Activated CD4-positive, alpha-beta T cell treated with anti-CD3 and anti-CD28 coated beads, Interleukin-2, amount 10 ng/mL, durations not matched to agents 7 days and 5 days (primary cell): ENCODE measurements around the gene ACSL4. TPM values are rescaled to one million over a fixed set of nuclear protein-coding genes. Genes with fewer than 3 reads are reported as not detected.
"Not testable (repeated sequence)": the region's sequence is repeated elsewhere in the genome, so short reads cannot be mapped to it uniquely, and the experiment has no call there.

ENCODE experiments used
- CTCF ChIA-PET: fragments of 350-600 bp; sonication (Branson Sonifier 250); formaldehyde crosslinking; loops from one replicate; lab custom pipeline; 2021; ENCODE audit warnings: antibody characterized with exemption; lab: Charles Lee
- POLR2A ChIA-PET: fragments of 350-600 bp; sonication (Branson Sonifier 250); formaldehyde crosslinking; loops from one replicate; lab custom pipeline; 2021; ENCODE audit warnings: antibody characterized with exemption; lab: Charles Lee
- DNase-seq: peaks from one replicate; pipeline ENCODE4 v3.0.0-alpha.2; 2020
- H3K27ac Mint-ChIP-seq: one replicate; pipeline ENCODE4 v1.8.0; 2021; ENCODE audit warnings: mild to moderate bottlenecking, moderate library complexity, mixed read lengths
- H3K27me3 Mint-ChIP-seq: one replicate; pipeline ENCODE4 v1.8.0; 2021; ENCODE audit warnings: mixed read lengths
- H3K36me3 Mint-ChIP-seq: one replicate; pipeline ENCODE4 v1.8.0; 2021; ENCODE audit warnings: low read depth, mixed read lengths
- H3K4me1 Mint-ChIP-seq: one replicate; pipeline ENCODE4 v1.8.0; 2021; ENCODE audit warnings: mixed read lengths
- H3K4me3 Mint-ChIP-seq: one replicate; pipeline ENCODE4 v1.8.0; 2021; ENCODE audit warnings: mild to moderate bottlenecking, moderate library complexity, mixed read lengths
- H3K9me3 Mint-ChIP-seq: one replicate; pipeline ENCODE4 v1.8.0; 2021; ENCODE audit warnings: mixed read lengths
- total RNA-seq, 2 experiments: library from RNA; stranded (reverse); gene quantifications; one replicate each; pipeline ENCODE4 v1.2.3, GENCODE V29; 2021

Gene ACSL4
- total RNA-seq, 2 experiments from 2014 or later: 34.5 to 40.4 TPM

GRCh38 chrX:109687903-109688302 lies 45.2 kb downstream of the ACSL4 start:
- no peaks in the 10 kb centered on the region for H3K9me3 Mint-ChIP-seq
- no peaks in the 10 kb centered on the region for H3K27me3 Mint-ChIP-seq
- ChIA-PET CTCF (interaction anchor here (0.5 to 0.6 kb wide), 2 partner anchors 10 to 112 kb away, joined by 3 to 4 read pairs; no protein-coding TSS in a partner anchor), POLR2A (no interaction called here)
- H3K27ac Mint-ChIP-seq: no peak overlapping the region
- no peak overlapping the region for H3K4me3 Mint-ChIP-seq
- no peak for DNase-seq
- H3K36me3 Mint-ChIP-seq: peaks cover 4% of the 10 kb centered on the region
- H3K4me1 Mint-ChIP-seq: peaks cover 4% of the 10 kb centered on the region

GRCh38 chrX:109685656-109686078 lies 47.4 kb downstream of the ACSL4 start:
- Mint-ChIP-seq H3K4me1 (peaks cover 4% of the 10 kb centered on the region), H3K9me3 (no peaks in the 10 kb centered on the region), H3K36me3 (peaks cover 12% of the 10 kb centered on the region), H3K4me3 (no peak overlapping the region), H3K27me3 (no peaks in the 10 kb centered on the region), H3K27ac (no peak overlapping the region)
- ChIA-PET POLR2A (no interaction called here), CTCF (interaction anchor here (1.4 kb wide), 1 partner anchor 9 kb away, joined by 4 read pairs; no protein-coding TSS in a partner anchor)
- DNase-seq: no peak

- peaks cover 4% of the 10 kb centered on the region for H3K4me1 Mint-ChIP-seq
- H3K27me3 Mint-ChIP-seq: no peaks in the 10 kb centered on the region
- peaks cover 7% of the 10 kb centered on the region for H3K36me3 Mint-ChIP-seq
- CTCF ChIA-PET: interaction anchor here (1.4 kb wide), 1 partner anchor 10 kb away, joined by 4 read pairs; no protein-coding TSS in a partner anchor
- no peak overlapping the region for H3K27ac Mint-ChIP-seq
- H3K9me3 Mint-ChIP-seq: no peaks in the 10 kb centered on the region
- no peak overlapping the region for H3K4me3 Mint-ChIP-seq
- POLR2A ChIA-PET: no interaction called here
- no peak for DNase-seq
Measured at GRCh38 chrX:109684136-109684535, 48.9 kb downstream of the ACSL4 start.

- POLR2A ChIA-PET: no interaction called here
- Mint-ChIP-seq H3K27ac (no peak overlapping the region), H3K27me3 (no peaks in the 10 kb centered on the region), H3K4me1 (no peaks in the 10 kb centered on the region), H3K36me3 (peaks cover 13% of the 10 kb centered on the region), H3K4me3 (no peak overlapping the region), H3K9me3 (no peaks in the 10 kb centered on the region)
- DNase-seq: no peak
- CTCF ChIA-PET: no interaction called here
Measured at GRCh38 chrX:109681475-109682081, 51.5 kb downstream of the ACSL4 start.

- Mint-ChIP-seq H3K27me3 (no peaks in the 10 kb centered on the region), H3K4me3 (no peak overlapping the region), H3K4me1 (no peaks in the 10 kb centered on the region), H3K27ac (no peak overlapping the region), H3K9me3 (no peaks in the 10 kb centered on the region), H3K36me3 (peaks cover 18% of the 10 kb centered on the region)
- ChIA-PET CTCF (interaction anchor here (1.0 kb wide), 1 partner anchor 47 kb away, joined by 3 read pairs; no protein-coding TSS in a partner anchor), POLR2A (no interaction called here)
- DNase-seq: no peak
Measured at GRCh38 chrX:109679820-109680219, 53.2 kb downstream of the ACSL4 start.

GRCh38 chrX:109672239-109672638 lies 60.8 kb downstream of the ACSL4 start:
- Mint-ChIP-seq H3K4me1 (no peaks in the 10 kb centered on the region), H3K36me3 (peaks cover 23% of the 10 kb centered on the region), H3K4me3 (no peak overlapping the region), H3K9me3 (no peaks in the 10 kb centered on the region), H3K27me3 (no peaks in the 10 kb centered on the region), H3K27ac (no peak overlapping the region)
- DNase-seq: no peak
- ChIA-PET CTCF (no interaction called here), POLR2A (no interaction called here)

- H3K4me3 Mint-ChIP-seq, POLR2A ChIA-PET, H3K9me3 Mint-ChIP-seq, H3K27me3 Mint-ChIP-seq, H3K4me1 Mint-ChIP-seq, CTCF ChIA-PET, H3K27ac Mint-ChIP-seq, DNase-seq: not testable (repeated sequence)
- H3K36me3 Mint-ChIP-seq: peaks cover 24% of the 10 kb centered on the region
Measured at GRCh38 chrX:109671170-109671569, 61.9 kb downstream of the ACSL4 start.

GRCh38 chrX:109667986-109668385 lies 65.1 kb downstream of the ACSL4 start:
- ChIA-PET POLR2A (no interaction called here), CTCF (interaction anchor here (0.6 kb wide), 1 partner anchor 666 kb away, joined by 3 read pairs; no protein-coding TSS in a partner anchor)
- Mint-ChIP-seq H3K27me3 (no peaks in the 10 kb centered on the region), H3K9me3 (no peaks in the 10 kb centered on the region), H3K4me3 (no peak overlapping the region), H3K27ac (no peak overlapping the region), H3K4me1 (no peaks in the 10 kb centered on the region), H3K36me3 (peaks cover 33% of the 10 kb centered on the region)
- no peak for DNase-seq

GRCh38 chrX:109660435-109661143 lies 72.5 kb downstream of the ACSL4 start:
- no peaks in the 10 kb centered on the region for H3K9me3 Mint-ChIP-seq
- CTCF ChIA-PET: no interaction called here
- H3K27ac Mint-ChIP-seq: no peak overlapping the region
- POLR2A ChIA-PET: no interaction called here
- H3K4me3 Mint-ChIP-seq: no peak overlapping the region
- H3K27me3 Mint-ChIP-seq: no peaks in the 10 kb centered on the region
- no peak for DNase-seq
- no peaks in the 10 kb centered on the region for H3K4me1 Mint-ChIP-seq
- H3K36me3 Mint-ChIP-seq: peaks cover 58% of the 10 kb centered on the region

- Mint-ChIP-seq H3K27ac (no peak overlapping the region), H3K27me3 (no peaks in the 10 kb centered on the region), H3K4me3 (no peak overlapping the region), H3K9me3 (no peaks in the 10 kb centered on the region), H3K36me3 (peaks cover 53% of the 10 kb centered on the region), H3K4me1 (no peaks in the 10 kb centered on the region)
- CTCF ChIA-PET: no interaction called here
- DNase-seq: no peak
- POLR2A ChIA-PET: no interaction called here
Measured at GRCh38 chrX:109658391-109658790, 74.7 kb downstream of the ACSL4 start.

GRCh38 chrX:109657364-109657763 lies 75.7 kb downstream of the ACSL4 start:
- not testable (repeated sequence) for DNase-seq, H3K4me1 Mint-ChIP-seq, H3K4me3 Mint-ChIP-seq

GRCh38 chrX:109656774-109657173 lies 76.3 kb downstream of the ACSL4 start:
- H3K9me3 Mint-ChIP-seq: no peaks in the 10 kb centered on the region
- no peak overlapping the region for H3K4me3 Mint-ChIP-seq
- ChIA-PET POLR2A (no interaction called here), CTCF (no interaction called here)
- no peaks in the 10 kb centered on the region for H3K27me3 Mint-ChIP-seq
- H3K27ac Mint-ChIP-seq: no peak overlapping the region
- no peak for DNase-seq
- peaks cover 43% of the 10 kb centered on the region for H3K36me3 Mint-ChIP-seq
- no peaks in the 10 kb centered on the region for H3K4me1 Mint-ChIP-seq

More at GRCh38 chrX:109657364-109657763, 75.7 kb downstream of the ACSL4 start:
- H3K27ac Mint-ChIP-seq, H3K9me3 Mint-ChIP-seq, H3K27me3 Mint-ChIP-seq, POLR2A ChIA-PET, CTCF ChIA-PET: not testable (repeated sequence)
- H3K36me3 Mint-ChIP-seq: peaks cover 44% of the 10 kb centered on the region

- no peak for DNase-seq
- POLR2A ChIA-PET: no interaction called here
- CTCF ChIA-PET: interaction anchor here (1.1 kb wide), 1 partner anchor 9 kb away, joined by 4 read pairs; no protein-coding TSS in a partner anchor
- H3K27me3 Mint-ChIP-seq: no peaks in the 10 kb centered on the region
- no peaks in the 10 kb centered on the region for H3K4me1 Mint-ChIP-seq
- no peak overlapping the region for H3K27ac Mint-ChIP-seq
- H3K36me3 Mint-ChIP-seq: peaks cover 37% of the 10 kb centered on the region
- H3K9me3 Mint-ChIP-seq: no peaks in the 10 kb centered on the region
- no peak overlapping the region for H3K4me3 Mint-ChIP-seq
Measured at GRCh38 chrX:109655502-109656201, 77.4 kb downstream of the ACSL4 start.
